Activated naive CD8-positive, alpha-beta T cell treated with anti-CD3 and anti-CD28 coated beads for 36 hours (primary cell): ENCODE data around the gene FABP3. TPM values are rescaled to one million over a fixed set of nuclear protein-coding genes. Genes with fewer than 3 reads are reported as not detected.
A peak's percentile ranks its signal among the peaks of the same experiment; 100 is the strongest.
"Not testable (repeated sequence)": the region's sequence is repeated elsewhere in the genome, so short reads cannot be mapped to it uniquely, and the experiment has no call there.

Experiments used
- DNase-seq: peaks from one replicate; pipeline ENCODE4 v3.0.0; 2021
- H3K27ac Mint-ChIP-seq: one replicate; pipeline ENCODE4 v1.8.0; 2022; ENCODE audit warnings: mild to moderate bottlenecking, moderate library complexity, mixed read lengths
- H3K27me3 Mint-ChIP-seq: one replicate; pipeline ENCODE4 v1.8.0; 2022; ENCODE audit warnings: mild to moderate bottlenecking, mixed read lengths
- H3K36me3 Mint-ChIP-seq: one replicate; pipeline ENCODE4 v1.8.0; 2021; ENCODE audit warnings: mild to moderate bottlenecking, mixed read lengths
- H3K4me1 Mint-ChIP-seq: one replicate; pipeline ENCODE4 v1.8.0; 2021; ENCODE audit warnings: mixed read lengths
- H3K4me3 Mint-ChIP-seq: one replicate; pipeline ENCODE4 v1.8.0; 2022; ENCODE audit warnings: mild to moderate bottlenecking, moderate library complexity, mixed read lengths
- H3K9me3 Mint-ChIP-seq: one replicate; pipeline ENCODE4 v1.8.0; 2022; ENCODE audit warnings: mixed read lengths
- total RNA-seq, 2 experiments: library from RNA; stranded (reverse); gene quantifications; one replicate each; pipeline ENCODE4 v1.2.3, GENCODE V29; 2021

The FABP3 gene
- total RNA-seq, 2 experiments from 2014 or later, result not detected

DNA sequence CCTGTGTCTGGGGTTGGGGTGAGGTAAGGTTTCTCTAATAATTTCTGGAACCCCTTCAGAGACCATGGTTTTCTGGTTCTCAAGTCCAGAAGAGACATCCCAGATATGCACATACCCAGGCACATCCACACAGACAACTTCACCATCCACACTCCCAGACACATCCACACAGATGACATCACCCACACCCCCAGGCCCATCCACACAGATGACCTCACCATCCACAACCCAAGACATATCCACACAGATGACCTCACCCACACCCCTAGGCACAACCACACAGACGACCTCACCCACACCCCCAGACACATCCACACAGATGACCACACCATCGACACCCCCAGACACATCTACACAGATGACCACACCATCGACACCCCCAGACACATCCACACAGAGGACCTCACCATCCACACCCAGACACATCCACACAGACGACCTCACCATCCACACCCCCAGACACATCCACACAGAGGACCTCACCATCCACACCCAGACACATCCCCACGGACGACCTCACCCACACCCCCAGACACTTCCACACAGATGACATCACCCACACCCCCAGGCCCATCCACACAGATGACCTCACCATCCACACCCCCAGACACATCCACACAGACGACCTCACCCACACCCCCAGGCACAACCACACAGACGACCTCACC, 13.8 kb upstream of the FABP3 start:
- H3K27ac Mint-ChIP-seq, H3K9me3 Mint-ChIP-seq, DNase-seq, H3K4me3 Mint-ChIP-seq, H3K36me3 Mint-ChIP-seq, H3K4me1 Mint-ChIP-seq: not testable (repeated sequence)
- peaks cover 35% of the 10 kb centered on the region for H3K27me3 Mint-ChIP-seq

GRCh38 chr1:31383967-31384366, 11.1 kb upstream of the FABP3 start:
- H3K4me1 Mint-ChIP-seq, result no peaks in the 10 kb centered on the region
- H3K27me3 Mint-ChIP-seq, result peaks cover 39% of the 10 kb centered on the region
- no peak for DNase-seq
- no peak overlapping the region for H3K27ac Mint-ChIP-seq
- no peaks in the 10 kb centered on the region for H3K9me3 Mint-ChIP-seq
- H3K36me3 Mint-ChIP-seq, result no peaks in the 10 kb centered on the region
- H3K4me3 Mint-ChIP-seq, result no peak overlapping the region

- H3K36me3 Mint-ChIP-seq, result no peaks in the 10 kb centered on the region
- H3K27ac Mint-ChIP-seq, result no peak overlapping the region
- no peaks in the 10 kb centered on the region for H3K9me3 Mint-ChIP-seq
- no peak overlapping the region for H3K4me3 Mint-ChIP-seq
- DNase-seq, result no peak
- peaks cover 35% of the 10 kb centered on the region for H3K27me3 Mint-ChIP-seq
- no peaks in the 10 kb centered on the region for H3K4me1 Mint-ChIP-seq
Observed at GRCh38 chr1:31382379-31382989, 9.6 kb upstream of the FABP3 start.

GRCh38 chr1:31381394-31382294, 8.8 kb upstream of the FABP3 start:
- Mint-ChIP-seq H3K4me3 (no peak overlapping the region), H3K9me3 (no peaks in the 10 kb centered on the region), H3K4me1 (no peaks in the 10 kb centered on the region), H3K27ac (no peak overlapping the region), H3K27me3 (peaks cover 28% of the 10 kb centered on the region), H3K36me3 (no peaks in the 10 kb centered on the region)
- DNase-seq, result no peak

DNA sequence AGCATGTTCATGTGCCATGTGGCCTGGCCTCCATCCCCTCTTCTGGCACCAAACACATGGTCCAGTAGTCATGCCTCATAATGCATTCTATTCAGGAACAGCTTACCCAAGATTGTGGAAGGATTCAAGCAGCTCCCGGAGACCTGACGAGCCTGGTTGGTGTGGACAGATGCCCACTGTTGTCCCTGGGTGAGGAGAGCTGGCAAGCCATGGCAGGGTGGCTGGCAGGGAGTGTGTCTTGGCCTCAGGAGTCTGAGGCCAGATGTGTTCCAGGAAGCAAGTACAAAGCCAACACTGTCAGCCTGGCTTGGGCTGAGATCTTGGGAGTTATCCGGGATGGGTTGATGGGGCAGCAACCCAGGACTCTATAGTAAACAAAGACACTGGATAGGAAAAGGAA, 7.3 kb upstream of the FABP3 start:
- DNase-seq, result no peak
- Mint-ChIP-seq H3K36me3 (no peaks in the 10 kb centered on the region), H3K9me3 (no peaks in the 10 kb centered on the region), H3K4me1 (no peaks in the 10 kb centered on the region), H3K27me3 (peaks cover 13% of the 10 kb centered on the region), H3K27ac (no peak overlapping the region), H3K4me3 (no peak overlapping the region)

DNA sequence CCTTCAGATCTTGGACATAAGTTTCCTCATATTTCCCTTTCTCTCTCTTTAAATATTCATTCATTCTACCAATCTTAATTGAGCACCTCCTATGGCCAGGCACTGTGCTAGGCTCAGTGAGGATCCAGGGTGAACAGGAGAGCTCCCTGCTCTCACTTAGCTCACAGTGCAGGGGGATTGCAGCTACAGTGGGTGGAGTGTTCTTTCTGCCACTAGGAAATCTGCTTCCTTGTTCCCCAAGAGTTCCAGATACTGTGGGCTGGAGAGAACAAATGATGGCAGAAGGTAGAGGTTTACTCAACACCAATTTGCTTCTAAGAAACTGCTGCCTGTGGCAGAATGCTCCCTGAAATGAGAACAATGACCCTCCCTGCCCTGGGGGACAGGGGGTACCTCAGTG, 5.1 kb upstream of the FABP3 start:
- Mint-ChIP-seq H3K4me1 (peaks cover 8% of the 10 kb centered on the region), H3K27me3 (peaks cover 4% of the 10 kb centered on the region), H3K4me3 (no peak overlapping the region), H3K9me3 (no peaks in the 10 kb centered on the region), H3K27ac (no peak overlapping the region), H3K36me3 (no peaks in the 10 kb centered on the region)
- DNase-seq, result no peak

DNA sequence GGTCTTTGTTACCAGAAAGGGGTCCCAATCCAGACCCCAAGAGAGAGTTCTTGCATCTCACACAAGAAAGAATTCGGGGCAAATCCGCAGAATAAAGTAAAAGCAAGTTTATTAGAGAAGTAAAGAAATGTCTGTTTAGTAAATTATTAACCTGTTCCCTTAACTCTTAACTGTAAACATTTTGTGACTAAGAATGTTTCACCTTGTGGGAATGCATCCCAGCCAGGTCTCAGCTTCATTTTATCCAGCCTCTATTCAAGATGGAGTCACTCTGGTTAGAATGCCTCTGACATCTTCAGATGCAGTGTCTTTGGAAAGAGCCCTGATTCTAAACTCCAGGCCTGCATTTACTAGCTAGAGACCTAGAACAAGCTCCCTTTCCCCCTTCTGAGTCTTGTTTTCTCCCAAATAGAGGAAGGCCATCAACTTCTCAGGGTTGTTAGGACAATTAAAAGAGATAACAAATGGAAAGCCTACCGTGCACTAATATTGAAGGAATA, 4.5 kb upstream of the FABP3 start:
- H3K9me3 Mint-ChIP-seq, result no peaks in the 10 kb centered on the region
- DNase-seq, result no peak
- H3K27ac Mint-ChIP-seq, result no peak overlapping the region
- no peak overlapping the region for H3K4me3 Mint-ChIP-seq
- peaks cover 12% of the 10 kb centered on the region for H3K4me1 Mint-ChIP-seq
- peaks cover 4% of the 10 kb centered on the region for H3K27me3 Mint-ChIP-seq
- no peaks in the 10 kb centered on the region for H3K36me3 Mint-ChIP-seq

DNA sequence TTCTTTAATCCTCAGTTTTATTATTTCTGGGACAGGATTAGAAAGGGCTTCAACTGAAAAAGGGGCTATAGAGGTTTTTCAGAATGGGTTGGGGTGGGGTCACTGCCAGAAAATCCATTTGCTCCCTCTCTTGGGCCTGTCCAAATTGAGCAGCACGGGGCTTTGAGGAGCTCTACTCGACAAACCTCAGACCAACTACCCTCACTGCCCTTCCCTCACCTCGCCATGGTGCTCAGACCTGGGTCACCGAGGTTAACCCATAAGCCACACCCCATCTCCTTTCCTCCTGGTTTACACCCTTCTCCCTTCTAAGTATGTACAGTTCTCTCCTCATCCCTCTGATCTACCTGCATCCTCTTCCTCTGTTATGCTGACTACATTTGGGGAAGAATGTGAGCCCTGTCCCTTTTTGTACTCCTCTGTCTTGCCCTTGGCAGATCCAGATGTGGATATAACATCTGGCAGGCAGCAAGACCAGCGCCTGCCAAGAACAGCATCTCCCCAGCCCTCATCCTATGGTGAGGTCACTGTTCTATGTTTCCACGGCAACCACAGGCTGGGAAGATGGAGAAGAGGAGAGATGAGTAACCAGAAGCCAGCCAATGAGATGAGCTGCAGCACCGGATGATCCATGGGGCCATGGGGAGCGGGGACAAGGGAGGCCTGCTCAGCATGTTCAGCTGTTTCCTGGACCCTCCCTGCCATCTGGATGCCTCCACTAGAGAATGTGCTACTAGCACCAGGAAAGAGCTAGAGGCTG, 3.7 kb upstream of the FABP3 start:
- Mint-ChIP-seq H3K27me3 (peaks cover 4% of the 10 kb centered on the region), H3K4me1 (peaks cover 12% of the 10 kb centered on the region), H3K9me3 (no peaks in the 10 kb centered on the region), H3K27ac (no peak overlapping the region), H3K4me3 (no peak overlapping the region), H3K36me3 (no peaks in the 10 kb centered on the region)
- no peak for DNase-seq

- Mint-ChIP-seq H3K27me3 (no peaks in the 10 kb centered on the region), H3K27ac (no peak overlapping the region), H3K9me3 (no peaks in the 10 kb centered on the region), H3K4me3 (no peak overlapping the region), H3K36me3 (no peaks in the 10 kb centered on the region), H3K4me1 (peaks cover 12% of the 10 kb centered on the region)
- DNase-seq, result no peak
Observed at GRCh38 chr1:31374511-31375196, 1.8 kb upstream of the FABP3 start.

DNA sequence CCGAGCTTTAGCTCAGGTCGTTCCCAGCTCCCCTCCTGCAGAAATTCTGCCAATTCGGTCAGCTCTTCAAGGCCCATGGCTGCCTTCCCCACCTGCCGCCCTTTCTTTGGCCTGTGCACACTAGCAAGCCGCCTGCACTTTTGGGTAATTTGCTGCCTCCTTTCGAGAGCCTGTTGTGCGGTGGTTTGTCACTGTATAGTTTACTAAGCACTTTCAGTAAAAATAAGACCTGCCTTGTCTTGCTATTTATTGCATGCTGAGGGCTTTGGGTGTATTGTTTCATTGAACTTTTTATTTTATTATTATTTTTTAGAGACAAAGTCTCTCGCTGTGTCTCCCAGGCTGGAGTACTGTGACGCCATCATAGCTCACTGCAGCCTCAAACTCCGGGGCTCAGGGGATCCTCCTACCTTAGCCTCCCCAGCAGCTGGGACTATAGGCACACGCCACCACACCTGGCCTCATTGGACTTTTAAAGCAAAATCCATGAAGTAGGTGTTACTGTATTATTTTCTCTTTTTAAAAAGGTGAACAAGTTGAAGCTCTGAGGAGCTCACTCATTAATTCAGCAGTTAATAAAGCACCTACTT, 1.1 kb upstream of the FABP3 start:
- Mint-ChIP-seq H3K27me3 (no peaks in the 10 kb centered on the region), H3K4me3 (peak overlapping the region; percentile 76), H3K27ac (peak overlapping the region; percentile 40), H3K36me3 (no peaks in the 10 kb centered on the region), H3K4me1 (peaks cover 12% of the 10 kb centered on the region), H3K9me3 (no peaks in the 10 kb centered on the region)
- no peak for DNase-seq

DNA sequence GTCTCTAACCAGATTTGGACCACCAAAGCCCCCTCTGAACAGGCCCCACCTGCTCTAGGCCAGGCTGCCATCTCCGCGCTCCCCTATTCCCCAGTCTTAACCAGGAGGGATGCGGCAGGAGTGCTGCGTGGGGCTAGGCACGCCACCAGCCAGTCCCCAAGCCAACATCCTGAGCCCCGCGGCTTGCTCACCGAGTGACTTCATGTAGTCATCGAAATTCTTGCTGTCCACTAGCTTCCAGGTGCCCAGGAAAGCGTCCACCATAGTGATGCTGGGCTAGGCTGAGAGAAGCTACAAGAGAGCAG, 173 bp downstream of the FABP3 start:
- H3K27ac Mint-ChIP-seq, result no peak overlapping the region
- peak overlapping the region; percentile 40 for H3K4me3 Mint-ChIP-seq
- no peaks in the 10 kb centered on the region for H3K9me3 Mint-ChIP-seq
- DNase-seq, result no peak
- peaks cover 12% of the 10 kb centered on the region for H3K4me1 Mint-ChIP-seq
- no peaks in the 10 kb centered on the region for H3K36me3 Mint-ChIP-seq
- no peaks in the 10 kb centered on the region for H3K27me3 Mint-ChIP-seq

DNA sequence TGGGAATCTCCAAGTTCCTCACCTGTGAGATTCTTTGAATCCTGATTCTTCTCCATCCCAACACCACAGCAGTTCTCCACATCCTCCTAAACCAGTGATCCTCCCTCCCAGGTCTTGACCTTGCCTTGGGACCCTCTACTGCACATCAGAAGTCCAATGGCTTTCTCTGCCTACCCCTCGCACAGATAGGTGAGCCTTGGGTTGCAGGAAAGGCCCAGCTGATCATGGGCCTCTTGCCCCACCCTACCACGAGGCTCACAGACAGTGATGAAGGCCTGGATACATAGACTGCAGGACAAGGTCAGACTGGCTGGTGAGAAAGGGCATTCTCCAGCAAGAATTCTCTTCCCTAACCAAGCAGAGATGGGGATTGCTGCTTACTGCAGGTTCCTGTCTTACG, 825 bp downstream of the FABP3 start:
- H3K27ac Mint-ChIP-seq, result no peak overlapping the region
- no peaks in the 10 kb centered on the region for H3K9me3 Mint-ChIP-seq
- no peaks in the 10 kb centered on the region for H3K27me3 Mint-ChIP-seq
- DNase-seq, result no peak
- no peaks in the 10 kb centered on the region for H3K36me3 Mint-ChIP-seq
- no peak overlapping the region for H3K4me3 Mint-ChIP-seq
- H3K4me1 Mint-ChIP-seq, result peaks cover 12% of the 10 kb centered on the region

DNA sequence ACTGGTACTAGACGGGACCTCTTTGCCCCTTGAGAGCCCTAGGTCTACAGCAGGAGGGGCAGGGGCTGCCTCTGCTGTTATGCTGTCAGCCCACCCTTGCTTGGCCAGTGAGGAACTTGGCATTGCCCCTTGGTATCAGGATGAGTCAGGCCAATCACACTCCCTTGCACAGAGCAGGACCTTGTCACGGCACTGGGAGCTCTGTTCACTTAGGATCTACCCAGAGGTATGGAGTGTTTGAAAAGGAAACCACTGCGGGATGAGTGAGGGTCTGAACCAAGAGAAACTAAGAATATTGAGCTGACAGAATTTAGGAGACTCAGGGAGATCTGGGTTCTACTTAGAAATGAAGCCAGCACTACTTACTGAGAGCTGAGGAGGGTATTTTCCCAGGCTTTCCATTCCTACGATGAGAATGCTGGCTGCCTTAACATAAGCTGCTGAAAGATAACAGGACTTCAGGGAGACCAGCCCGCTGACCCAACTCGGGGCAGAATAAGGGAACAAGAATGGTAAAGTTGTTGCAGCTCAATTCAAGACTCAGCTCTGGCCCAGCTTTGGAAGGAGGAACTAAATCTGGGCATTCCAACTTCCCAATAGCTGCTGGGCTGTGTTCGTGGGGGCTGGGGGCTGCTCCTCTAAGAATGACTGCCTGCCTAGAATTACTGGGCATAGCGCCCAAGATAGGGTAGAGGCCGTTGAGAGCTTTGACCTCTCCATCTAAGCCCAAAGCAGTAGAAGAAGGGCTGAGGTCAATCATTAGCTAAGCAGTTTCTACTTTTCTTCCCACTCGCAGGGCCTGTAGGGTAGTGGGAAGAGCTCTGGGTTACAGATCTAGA, 1.5 kb downstream of the FABP3 start:
- Mint-ChIP-seq H3K27ac (no peak overlapping the region), H3K36me3 (no peaks in the 10 kb centered on the region), H3K27me3 (no peaks in the 10 kb centered on the region), H3K4me3 (no peak overlapping the region), H3K9me3 (no peaks in the 10 kb centered on the region), H3K4me1 (peaks cover 12% of the 10 kb centered on the region)
- DNase-seq, result no peak
